Adrenal gland (tissue), 5 donors: Measurements from ENCODE around the gene TRIOBP.

Experiments used
- POLR2A ChIP-seq, 2 donors: fragments of 450-650 bp; IDR thresholded peaks; one replicate each; pipeline ENCODE4 v1.6.1; 2017; ENCODE audit warnings: antibody characterized with exemption in 2 of 2, mild to moderate bottlenecking in 2 of 2, moderate library complexity in 1 of 2
- TF ChIP-seq, protein P1 (sequence below), 6 experiments: fragments of 450-650 bp in 4 of 6; fragments of 200-600 bp in 2 of 6; sonication (generic) in 1 of 6; IDR thresholded peaks; 1 replicate in 5 of 6; 2 replicates in 1 of 6; pipeline versions ENCODE4 v1.5.1 to v1.8.0; 2016 to 2021; ENCODE audit warnings: antibody characterized with exemption in 6 of 6, mild to moderate bottlenecking in 2 of 6, moderate library complexity in 1 of 6
- donor health status: DM: no; HTN: no; CAD: no.

DNA sequence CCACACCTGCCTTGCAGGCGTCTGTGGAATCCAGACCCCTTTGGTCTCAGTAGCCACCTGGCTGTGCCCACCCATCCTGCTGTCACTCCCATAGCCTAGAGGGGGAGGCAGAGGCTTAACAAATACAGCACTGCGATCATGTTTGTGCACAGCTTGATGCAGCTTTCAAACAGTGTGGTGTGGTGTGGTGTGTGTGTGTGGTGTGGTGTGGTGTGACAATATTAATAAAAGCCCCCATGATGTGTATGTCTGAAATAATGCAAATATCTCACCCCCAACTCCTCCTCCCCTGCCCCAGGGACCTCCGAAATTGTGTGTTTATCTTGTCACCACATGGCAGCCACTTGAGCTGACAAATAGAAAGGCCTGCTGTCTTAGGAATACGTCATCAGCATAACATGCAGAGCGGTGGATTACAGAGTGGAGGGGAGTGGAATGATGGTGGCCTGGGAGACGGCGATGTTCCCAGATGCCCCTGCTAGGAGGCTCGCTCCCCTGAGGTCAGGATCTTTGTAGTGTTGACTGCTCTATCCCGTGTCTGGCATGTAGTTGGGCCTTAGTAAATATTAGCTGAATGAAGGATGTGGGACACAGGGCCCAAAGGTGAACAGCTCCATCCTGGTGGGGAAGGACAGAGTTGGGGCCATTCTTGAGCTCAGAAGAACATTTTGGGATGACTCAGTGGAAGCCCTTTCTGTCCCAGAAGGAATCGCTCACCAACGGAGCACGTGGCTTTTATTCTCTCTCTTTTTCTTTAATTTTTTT lies 35.5 kb upstream of the TRIOBP start:
- TF ChIP-seq, protein P1, sequence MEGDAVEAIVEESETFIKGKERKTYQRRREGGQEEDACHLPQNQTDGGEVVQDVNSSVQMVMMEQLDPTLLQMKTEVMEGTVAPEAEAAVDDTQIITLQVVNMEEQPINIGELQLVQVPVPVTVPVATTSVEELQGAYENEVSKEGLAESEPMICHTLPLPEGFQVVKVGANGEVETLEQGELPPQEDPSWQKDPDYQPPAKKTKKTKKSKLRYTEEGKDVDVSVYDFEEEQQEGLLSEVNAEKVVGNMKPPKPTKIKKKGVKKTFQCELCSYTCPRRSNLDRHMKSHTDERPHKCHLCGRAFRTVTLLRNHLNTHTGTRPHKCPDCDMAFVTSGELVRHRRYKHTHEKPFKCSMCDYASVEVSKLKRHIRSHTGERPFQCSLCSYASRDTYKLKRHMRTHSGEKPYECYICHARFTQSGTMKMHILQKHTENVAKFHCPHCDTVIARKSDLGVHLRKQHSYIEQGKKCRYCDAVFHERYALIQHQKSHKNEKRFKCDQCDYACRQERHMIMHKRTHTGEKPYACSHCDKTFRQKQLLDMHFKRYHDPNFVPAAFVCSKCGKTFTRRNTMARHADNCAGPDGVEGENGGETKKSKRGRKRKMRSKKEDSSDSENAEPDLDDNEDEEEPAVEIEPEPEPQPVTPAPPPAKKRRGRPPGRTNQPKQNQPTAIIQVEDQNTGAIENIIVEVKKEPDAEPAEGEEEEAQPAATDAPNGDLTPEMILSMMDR (IDR thresholded peaks at IDR 0.05) = peak in 5 of 6 experiments; percentile 11 to 44 (median 27)
- TF ChIP-seq POLR2A (IDR thresholded peaks at IDR 0.05) = no peak
